ENCODE measurements around the gene UGCG.

DNA sequence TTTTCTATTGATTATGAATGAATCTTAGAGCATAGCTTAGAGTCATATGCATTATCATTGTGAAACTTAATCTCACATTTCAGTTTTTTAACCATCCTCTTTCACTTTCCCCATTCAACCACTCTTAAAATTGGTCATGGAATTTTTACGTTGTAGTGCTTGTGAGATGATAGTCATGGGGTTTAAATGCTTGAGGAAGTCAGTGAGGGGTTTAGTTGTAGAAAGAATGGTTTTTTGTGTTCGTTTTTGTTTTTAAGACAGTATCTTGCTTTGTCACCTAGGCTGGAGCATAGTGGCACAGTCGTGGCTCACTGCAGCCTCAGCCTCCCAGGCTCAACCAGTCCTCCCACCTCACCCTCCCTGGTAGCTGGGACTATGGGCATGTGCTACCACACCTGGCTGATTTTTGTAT is 19.6 kb downstream of the UGCG start:
- TF ChIP-seq POLR2A (IDR thresholded peaks at IDR 0.05; ENCODE audit: low read length) (no peak), GATA1 (IDR thresholded peaks at IDR 0.05; ENCODE audit: low read depth, low read length) (no peak)
